ENCODE data around the gene TOX4. TPM values are rescaled to one million over a fixed set of nuclear protein-coding genes. Genes with fewer than 3 reads are reported as not detected.
A peak's percentile ranks its signal among the peaks of the same experiment; 100 is the strongest.

The TOX4 gene
- total RNA-seq, 3 donors from 2014 or later, result 38.0 to 55.2 (median 52.1) TPM

GRCh38 chr14:21534576-21534975, 57.6 kb downstream of the TOX4 start:
- TF ChIP-seq POLR2AphosphoS5 (IDR thresholded peaks at IDR 0.05) (no peak), CTCF (IDR thresholded peaks at IDR 0.05) (no peak), POLR2A (IDR thresholded peaks at IDR 0.05) (no peak)
- Histone ChIP-seq H3K27ac (no peak overlapping the region), H3K9me3 (no peaks in the 10 kb centered on the region), H3K4me3 (no peak overlapping the region), H3K36me3 (no peaks in the 10 kb centered on the region), H3K27me3 (peaks cover 0 to 3% of the 10 kb centered on the region in 2 donors), H3K4me1 (no peaks in the 10 kb centered on the region)
- intact Hi-C loops (cut with DNase I; ENCODE audit: low total_unique reads), result no loop called here
- no peak for DNase-seq (ENCODE audit: low spot score in 2 of 2)

- H3K27me3 ChIP-seq, result peaks cover 0 to 3% of the 10 kb centered on the region in 2 donors
These were observed 58.8 kb downstream of the TOX4 start for GRCh38 chr14:21535545-21536417.

GRCh38 chr14:21536418-21537089, 59.6 kb downstream of the TOX4 start:
- TF ChIP-seq POLR2AphosphoS5 (IDR thresholded peaks at IDR 0.05), result no peak
- no peak for TF ChIP-seq POLR2A (IDR thresholded peaks at IDR 0.05)
- TF ChIP-seq CTCF (IDR thresholded peaks at IDR 0.05), result no peak
- Histone ChIP-seq H3K27ac (no peak overlapping the region), H3K4me1 (no peaks in the 10 kb centered on the region), H3K27me3 (peaks cover 0 to 3% of the 10 kb centered on the region in 2 donors), H3K36me3 (no peaks in the 10 kb centered on the region), H3K4me3 (peak overlapping the region; percentile 18 to 66 (median 47)), H3K9me3 (no peaks in the 10 kb centered on the region)
- DNase-seq (ENCODE audit: low spot score in 2 of 2), result no peak
- intact Hi-C loops (cut with DNase I; ENCODE audit: low total_unique reads), result no loop called here

More at GRCh38 chr14:21535545-21536417, 58.8 kb downstream of the TOX4 start:
- Histone ChIP-seq H3K4me3 (peak overlapping the region in 2 of 3 donors; percentile 47 to 66), H3K4me1 (no peaks in the 10 kb centered on the region), H3K27ac (no peak overlapping the region), H3K36me3 (no peaks in the 10 kb centered on the region), H3K9me3 (no peaks in the 10 kb centered on the region)
- DNase-seq (ENCODE audit: low spot score in 2 of 2), result no peak
- no peak for TF ChIP-seq POLR2AphosphoS5 (IDR thresholded peaks at IDR 0.05)
- intact Hi-C loops (cut with DNase I; ENCODE audit: low total_unique reads), result no loop called here

GRCh38 chr14:21537090-21537424, 60.1 kb downstream of the TOX4 start:
- no peaks in the 10 kb centered on the region for H3K36me3 ChIP-seq
- intact Hi-C loops (cut with DNase I; ENCODE audit: low total_unique reads), result no loop called here
- H3K27me3 ChIP-seq, result peaks cover 0 to 3% of the 10 kb centered on the region in 2 donors
- peak overlapping the region; percentile 18 to 66 (median 47) for H3K4me3 ChIP-seq
- no peak overlapping the region for H3K27ac ChIP-seq
- no peak for DNase-seq (ENCODE audit: low spot score in 2 of 2)
- H3K9me3 ChIP-seq, result no peaks in the 10 kb centered on the region
- TF ChIP-seq POLR2A (IDR thresholded peaks at IDR 0.05) (no peak), POLR2AphosphoS5 (IDR thresholded peaks at IDR 0.05) (no peak)
- no peaks in the 10 kb centered on the region for H3K4me1 ChIP-seq

GRCh38 chr14:21539189-21539940, 62.4 kb downstream of the TOX4 start:
- Histone ChIP-seq H3K4me3 (no peak overlapping the region), H3K36me3 (no peaks in the 10 kb centered on the region), H3K27me3 (no peaks in the 10 kb centered on the region), H3K4me1 (no peaks in the 10 kb centered on the region), H3K9me3 (no peaks in the 10 kb centered on the region), H3K27ac (no peak overlapping the region)
- intact Hi-C loops (cut with DNase I; ENCODE audit: low total_unique reads), result no loop called here
- TF ChIP-seq CTCF (IDR thresholded peaks at IDR 0.05), result no peak
- TF ChIP-seq POLR2AphosphoS5 (IDR thresholded peaks at IDR 0.05), result no peak
- no peak for TF ChIP-seq POLR2A (IDR thresholded peaks at IDR 0.05)
- DNase-seq (ENCODE audit: low spot score in 2 of 2), result no peak

Measured in breast epithelium (tissue), 4 donors.